GM12891 (cell line): ENCODE results near the gene TYRP1.
"Not testable (repeated sequence)": the region's sequence is repeated elsewhere in the genome, so short reads cannot be mapped to it uniquely, and the experiment has no call there.

Source experiments
- DNase-seq: peaks from one replicate; pipeline ENCODE4 v3.0.0; 2011; ENCODE audit warnings: low spot score; ENCODE audit not compliant: insufficient read length
- FAIRE-seq: peaks from 2 replicates; lab custom pipeline; 2011; peaks lifted over from hg19 to GRCh38; lab: Jason Lieb, UNC
- PAX5 ChIP-seq: IDR thresholded peaks from 2 replicates; pipeline ENCODE4 v1.6.1; 2011; ENCODE audit warnings: low read length, moderate library complexity, mild to moderate bottlenecking; ENCODE audit not compliant: insufficient read depth, severe bottlenecking
- POLR2A ChIP-seq: IDR thresholded peaks from 2 replicates; pipeline ENCODE4 v1.6.1; 2011; ENCODE audit warnings: low read depth, low read length, control low read depth
- POLR2AphosphoS5 ChIP-seq: IDR thresholded peaks from 2 replicates; pipeline ENCODE4 v1.6.1; 2011; ENCODE audit warnings: low read depth, low read length, control low read depth
- POU2F2 ChIP-seq: IDR thresholded peaks from 2 replicates; pipeline ENCODE4 v1.6.1; 2011; ENCODE audit warnings: low read depth, mild to moderate bottlenecking, control low read depth, low read length, moderate library complexity
- SPI1 ChIP-seq: IDR thresholded peaks from 2 replicates; pipeline ENCODE4 v1.6.1; 2011; ENCODE audit warnings: low read depth, low read length, control low read depth
- TAF1 ChIP-seq: IDR thresholded peaks from 2 replicates; pipeline ENCODE4 v1.6.1; 2011; ENCODE audit warnings: low read depth, low read length, control low read depth

The TYRP1 gene

DNA sequence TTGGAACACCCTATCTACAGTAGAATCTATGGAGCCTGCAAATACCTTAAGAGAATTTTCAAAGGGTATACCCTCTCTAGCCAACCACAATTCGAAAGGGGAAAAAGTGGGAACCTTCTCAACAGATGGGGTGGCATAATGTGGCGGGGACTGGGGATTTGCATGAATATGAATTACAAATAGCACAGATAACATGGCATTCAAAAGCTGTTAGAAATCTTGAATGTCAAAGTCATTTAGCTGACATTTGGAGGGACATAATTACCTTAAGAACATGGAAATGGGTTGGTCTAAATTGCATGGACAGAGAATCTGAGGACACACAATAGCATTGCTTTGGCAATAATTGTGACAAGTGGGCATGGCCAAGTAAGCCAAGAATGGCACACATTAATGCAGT, 23.2 kb upstream of the TYRP1 start:
- no peak for FAIRE-seq
- TF ChIP-seq TAF1: no peak
- TF ChIP-seq SPI1: no peak
- TF ChIP-seq POLR2AphosphoS5: no peak
- no peak for TF ChIP-seq PAX5
- TF ChIP-seq POLR2A: no peak
- TF ChIP-seq POU2F2: no peak
- DNase-seq: no peak

DNA sequence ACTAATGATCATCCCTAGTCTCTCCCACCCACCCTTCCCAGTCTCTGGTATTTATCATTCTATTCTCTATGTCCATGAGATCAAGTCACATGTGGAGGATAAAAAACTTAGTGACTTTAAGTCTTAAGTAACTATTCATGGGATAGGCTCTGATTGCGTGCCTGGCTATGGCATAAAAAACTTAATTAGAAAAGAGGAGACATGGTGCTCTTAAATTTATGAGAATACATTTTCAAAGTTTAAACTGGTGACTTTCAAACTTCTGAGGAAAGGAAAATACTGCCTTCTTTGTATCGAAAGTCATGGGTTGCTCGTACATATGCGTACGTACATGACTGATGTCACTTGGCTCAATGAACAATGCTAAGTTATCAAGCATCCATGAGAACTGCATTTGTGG, 18.2 kb upstream of the TYRP1 start:
- no peak for TF ChIP-seq PAX5
- no peak for TF ChIP-seq SPI1
- no peak for DNase-seq
- FAIRE-seq: no peak

DNA sequence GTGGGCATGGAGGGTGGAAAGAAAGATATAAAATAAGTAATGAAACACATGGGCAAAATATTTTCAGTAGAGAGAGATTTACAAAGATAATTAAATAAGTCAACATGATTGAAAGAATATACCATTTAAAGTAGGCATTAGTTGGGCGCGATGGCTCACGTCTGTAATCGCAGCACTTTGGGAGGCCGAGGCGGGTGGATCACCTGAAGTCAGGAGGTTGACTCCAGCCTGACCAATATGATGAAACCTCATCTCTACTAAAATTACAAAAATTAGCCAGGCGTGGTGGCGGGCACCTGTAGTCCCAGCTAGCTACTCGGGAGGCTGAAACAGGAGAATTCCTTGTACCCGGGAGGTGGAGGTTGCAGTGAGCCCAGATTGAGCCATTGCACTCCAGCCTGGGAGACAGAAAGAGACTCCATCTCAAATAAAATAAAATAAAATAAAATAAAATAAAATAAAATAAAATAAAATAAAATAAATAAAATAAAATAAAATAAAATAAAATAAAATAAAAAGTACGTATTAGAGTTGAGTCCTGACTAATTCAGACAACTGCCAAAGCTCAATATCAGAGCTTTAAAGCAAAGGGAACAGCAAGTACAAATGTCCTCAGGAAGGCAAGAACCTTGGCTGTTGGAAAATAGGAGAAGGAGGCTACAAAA, 15.6 kb upstream of the TYRP1 start:
- not testable (repeated sequence) for DNase-seq, FAIRE-seq

- FAIRE-seq (no peak), DNase-seq (no peak)
- no peak for TF ChIP-seq POU2F2
- no peak for TF ChIP-seq POLR2A
- no peak for TF ChIP-seq SPI1
- TF ChIP-seq TAF1: no peak
- no peak for TF ChIP-seq POLR2AphosphoS5
Observed at GRCh38 chr9:12680341-12680740, 12.8 kb upstream of the TYRP1 start.

- FAIRE-seq (no peak), DNase-seq (no peak)
- TF ChIP-seq POLR2AphosphoS5 (no peak), TAF1 (no peak), PAX5 (no peak), POLR2A (no peak), POU2F2 (no peak), SPI1 (no peak)
Observed at GRCh38 chr9:12680757-12681156, 12.4 kb upstream of the TYRP1 start.

DNA sequence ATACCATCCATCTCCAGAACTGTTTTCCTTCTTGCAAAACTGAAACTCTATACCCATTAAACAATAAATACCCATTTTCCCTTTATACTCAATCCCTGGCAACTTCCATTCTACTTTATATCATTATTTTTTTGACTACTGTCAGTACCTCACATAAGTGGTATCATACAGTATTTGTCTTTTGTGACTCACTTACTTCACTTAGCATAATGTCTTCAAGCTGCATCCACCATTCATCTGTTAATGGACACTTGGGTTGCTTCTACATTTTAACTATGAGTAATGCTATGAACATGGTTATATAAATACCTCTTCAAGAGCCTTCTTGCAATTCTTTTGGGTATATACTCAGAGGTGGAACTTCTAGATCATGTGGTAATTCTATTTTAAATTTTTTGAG, 11.6 kb upstream of the TYRP1 start:
- DNase-seq (no peak), FAIRE-seq (no peak)
- TF ChIP-seq POLR2A (no peak), SPI1 (no peak), POU2F2 (no peak), TAF1 (no peak), POLR2AphosphoS5 (no peak), PAX5 (no peak)

DNA sequence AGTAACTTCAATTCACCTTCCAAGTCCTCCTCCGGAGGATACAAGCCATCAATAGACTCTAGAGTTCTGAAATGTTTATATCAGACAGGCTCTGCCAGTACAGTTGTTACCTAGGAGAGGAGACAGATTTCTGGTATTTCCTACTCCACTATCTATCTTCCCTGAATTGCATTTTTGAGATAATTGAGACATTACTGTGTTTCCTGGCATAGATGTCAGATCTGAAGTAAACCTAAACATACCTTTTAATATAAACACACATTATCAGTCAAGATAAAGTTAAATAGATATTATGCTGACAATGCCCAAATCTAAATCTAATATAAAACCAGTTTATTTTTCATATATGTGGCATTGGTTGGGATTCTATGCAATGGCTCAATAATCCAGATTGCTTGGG, 8.2 kb upstream of the TYRP1 start:
- DNase-seq (no peak), FAIRE-seq (no peak)
- TF ChIP-seq TAF1 (no peak), POLR2A (no peak), POLR2AphosphoS5 (no peak), POU2F2 (no peak), PAX5 (no peak), SPI1 (no peak)

DNA sequence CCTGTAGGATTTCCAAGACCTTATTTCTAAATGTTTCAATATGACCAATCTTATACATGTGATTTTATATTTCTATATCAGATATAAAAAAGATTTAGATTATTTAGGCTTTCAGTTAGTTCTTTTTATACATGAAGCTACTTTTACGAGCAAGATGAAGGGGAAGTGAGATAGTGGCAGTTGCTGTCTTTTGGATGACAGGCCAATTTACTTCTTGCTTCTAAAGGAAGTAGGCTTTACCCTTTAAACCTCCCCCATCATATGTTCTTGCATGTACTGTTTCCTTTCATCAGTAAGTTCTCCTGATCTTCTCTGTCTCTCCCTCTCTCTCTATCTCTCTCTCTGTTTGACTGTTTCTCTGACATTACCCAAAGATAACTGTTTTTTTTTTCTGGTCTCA, 4.0 kb upstream of the TYRP1 start:
- TF ChIP-seq SPI1: no peak
- no peak for TF ChIP-seq POLR2AphosphoS5
- TF ChIP-seq POLR2A: no peak
- no peak for TF ChIP-seq POU2F2
- no peak for TF ChIP-seq PAX5
- no peak for TF ChIP-seq TAF1
- FAIRE-seq (no peak), DNase-seq (no peak)

DNA sequence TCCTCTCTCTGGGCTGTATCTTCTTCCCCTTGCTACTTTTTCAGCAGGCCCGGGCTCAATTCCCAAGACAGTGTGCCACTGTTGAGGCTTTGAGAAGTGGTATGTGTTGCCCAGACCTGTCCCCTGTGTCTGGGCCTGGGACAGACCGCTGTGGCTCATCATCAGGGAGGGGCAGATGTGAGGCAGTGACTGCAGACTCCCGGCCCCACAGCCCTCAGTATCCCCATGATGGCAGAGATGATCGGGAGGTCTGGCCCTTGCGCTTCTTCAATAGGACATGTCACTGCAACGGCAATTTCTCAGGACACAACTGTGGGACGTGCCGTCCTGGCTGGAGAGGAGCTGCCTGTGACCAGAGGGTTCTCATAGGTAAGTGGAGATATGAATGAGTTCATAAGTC, 828 bp downstream of the TYRP1 start:
- no peak for FAIRE-seq
- no peak for TF ChIP-seq PAX5
- no peak for TF ChIP-seq POLR2A
- TF ChIP-seq POLR2AphosphoS5: no peak
- no peak for TF ChIP-seq POU2F2
- no peak for DNase-seq

GRCh38 chr9:12695474-12695873, 2.3 kb downstream of the TYRP1 start:
- DNase-seq (no peak), FAIRE-seq (no peak)
- TF ChIP-seq PAX5: no peak
- no peak for TF ChIP-seq POLR2AphosphoS5
- no peak for TF ChIP-seq SPI1
- no peak for TF ChIP-seq POU2F2
- no peak for TF ChIP-seq POLR2A
